Esophagus squamous epithelium (tissue), 4 donors: Measurements from ENCODE around the gene ELMO1.

Source experiments
- CTCF ChIP-seq, 6 experiments: fragments of 450-650 bp in 4 of 6; fragments of 200-600 bp in 2 of 6; sonication (generic) in 2 of 6; IDR thresholded peaks; one replicate each; pipeline ENCODE4 v1.5.1; 2016 to 2019; ENCODE audit warnings: antibody characterized with exemption in 6 of 6, mild to moderate bottlenecking in 4 of 6, moderate library complexity in 4 of 6
- POLR2A ChIP-seq, 4 donors: fragments of 450-650 bp; IDR thresholded peaks; one replicate each; pipeline ENCODE4 v1.6.1; 2017; ENCODE audit warnings: antibody characterized with exemption in 4 of 4, mild to moderate bottlenecking in 4 of 4, moderate library complexity in 3 of 4

GRCh38 chr7:36962367-36962766 lies 486.3 kb downstream of the ELMO1 start:
- TF ChIP-seq CTCF (IDR thresholded peaks at IDR 0.05): no peak
- TF ChIP-seq POLR2A (IDR thresholded peaks at IDR 0.05): no peak
